ENCODE results near the gene TDRD12. TPM values are rescaled to one million over a fixed set of nuclear protein-coding genes. Genes with fewer than 3 reads are reported as not detected.
"Not testable (repeated sequence)": the region's sequence is repeated elsewhere in the genome, so short reads cannot be mapped to it uniquely, and the experiment has no call there.

TDRD12 gene
- total RNA-seq, 2 experiments from 2014 or later: 0.12 TPM; not detected in 1

DNA sequence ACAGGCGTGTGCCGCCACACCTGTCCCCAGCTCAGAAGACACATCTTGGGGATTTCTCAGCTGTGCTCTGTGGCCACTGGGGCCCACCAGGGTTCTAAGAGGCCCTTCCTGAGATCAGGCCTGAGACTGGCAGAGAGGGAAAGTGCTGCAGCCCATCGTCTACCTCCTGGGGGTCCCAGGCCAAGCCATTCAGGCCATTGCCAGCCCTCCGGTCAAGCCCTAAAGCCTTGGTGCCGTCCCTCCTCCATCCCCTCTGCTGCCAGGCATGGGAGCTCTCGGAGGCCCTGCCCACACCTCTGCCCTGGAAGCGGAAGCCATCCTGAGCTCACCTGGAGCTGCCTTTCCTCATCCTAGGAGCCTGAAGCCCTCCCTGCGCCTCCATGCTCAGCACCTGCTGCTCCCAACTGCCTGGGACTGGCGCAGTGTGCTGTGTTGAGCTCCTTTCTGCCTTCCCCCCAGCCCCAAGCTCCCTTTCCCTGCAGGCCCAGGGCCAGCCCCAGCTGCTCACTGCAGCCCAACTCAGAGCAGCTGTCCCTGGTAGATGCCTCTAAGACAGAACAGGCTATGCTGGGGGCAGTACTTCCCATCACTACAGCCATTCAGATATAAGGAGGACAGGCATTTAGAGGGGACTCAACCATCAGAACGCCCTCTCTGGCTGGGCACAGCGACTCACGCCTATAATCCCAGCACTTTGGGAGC is 147.1 kb downstream of the TDRD12 start:
- CTCF ChIA-PET: no interaction called here
- DNase-seq (no peak), ATAC-seq (no peak)
- Mint-ChIP-seq H3K36me3 (no peaks in the 10 kb centered on the region), H3K4me3 (no peak overlapping the region), H3K27me3 (no peaks in the 10 kb centered on the region), H3K27ac (no peak overlapping the region), H3K4me1 (no peaks in the 10 kb centered on the region), H3K9me3 (ENCODE audit: low read depth) (no peaks in the 10 kb centered on the region)

- H3K4me3 Mint-ChIP-seq; H3K9me3 Mint-ChIP-seq (ENCODE audit: low read depth); DNase-seq; H3K27me3 Mint-ChIP-seq; ATAC-seq; H3K36me3 Mint-ChIP-seq; H3K27ac Mint-ChIP-seq; H3K4me1 Mint-ChIP-seq: not testable (repeated sequence)
- CTCF ChIA-PET: interaction anchor here (0.7 kb wide), 1 partner anchor 331 kb away, joined by 3 read pairs; no protein-coding TSS in a partner anchor
Observed at GRCh38 chr19:32867436-32867835, 147.9 kb downstream of the TDRD12 start.

DNA sequence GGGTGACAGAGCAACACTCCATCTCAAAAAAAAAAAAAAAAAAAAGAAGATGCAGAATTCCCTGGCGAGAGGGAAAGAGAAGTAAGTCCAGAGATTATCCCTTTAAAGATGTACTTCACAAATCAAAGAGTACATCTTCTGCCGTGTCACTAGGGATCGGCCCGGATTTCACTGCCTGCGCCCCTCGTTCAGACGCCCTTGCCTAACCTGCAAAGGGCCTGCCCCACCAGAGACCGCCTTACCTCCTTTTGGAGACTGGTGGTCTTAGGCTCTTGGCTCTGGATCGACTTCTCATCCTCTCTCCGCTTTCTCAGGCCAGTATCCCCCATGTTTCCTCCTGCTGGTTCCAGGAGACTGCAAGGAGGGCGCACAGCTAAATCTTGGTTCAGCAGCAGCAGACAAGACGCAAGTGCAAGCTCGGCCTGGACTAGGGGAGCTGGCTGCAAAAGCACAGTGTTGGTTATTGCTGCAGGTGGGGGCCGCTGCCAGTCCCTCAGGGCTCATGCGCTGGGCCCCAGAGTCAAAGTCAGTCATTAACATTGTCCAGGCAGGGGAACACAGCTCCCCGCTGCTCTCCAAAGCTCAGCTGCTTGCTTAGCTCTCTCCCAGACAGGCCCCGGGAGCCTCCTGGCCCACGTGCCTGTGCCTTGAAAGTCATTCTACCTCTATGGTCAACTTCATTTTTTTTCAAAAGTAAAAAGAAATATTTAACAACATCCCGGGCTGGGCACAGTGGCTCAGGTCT is 148.8 kb downstream of the TDRD12 start:
- no peaks in the 10 kb centered on the region for H3K27me3 Mint-ChIP-seq
- H3K27ac Mint-ChIP-seq: no peak overlapping the region
- H3K4me1 Mint-ChIP-seq: peaks cover 3% of the 10 kb centered on the region
- DNase-seq (no peak), ATAC-seq (no peak)
- CTCF ChIA-PET: interaction anchor here (0.7 kb wide), 1 partner anchor 330 kb away, joined by 3 read pairs; no protein-coding TSS in a partner anchor
- no peaks in the 10 kb centered on the region for H3K36me3 Mint-ChIP-seq
- no peak overlapping the region for H3K4me3 Mint-ChIP-seq
- H3K9me3 Mint-ChIP-seq (ENCODE audit: low read depth): no peaks in the 10 kb centered on the region

DNA sequence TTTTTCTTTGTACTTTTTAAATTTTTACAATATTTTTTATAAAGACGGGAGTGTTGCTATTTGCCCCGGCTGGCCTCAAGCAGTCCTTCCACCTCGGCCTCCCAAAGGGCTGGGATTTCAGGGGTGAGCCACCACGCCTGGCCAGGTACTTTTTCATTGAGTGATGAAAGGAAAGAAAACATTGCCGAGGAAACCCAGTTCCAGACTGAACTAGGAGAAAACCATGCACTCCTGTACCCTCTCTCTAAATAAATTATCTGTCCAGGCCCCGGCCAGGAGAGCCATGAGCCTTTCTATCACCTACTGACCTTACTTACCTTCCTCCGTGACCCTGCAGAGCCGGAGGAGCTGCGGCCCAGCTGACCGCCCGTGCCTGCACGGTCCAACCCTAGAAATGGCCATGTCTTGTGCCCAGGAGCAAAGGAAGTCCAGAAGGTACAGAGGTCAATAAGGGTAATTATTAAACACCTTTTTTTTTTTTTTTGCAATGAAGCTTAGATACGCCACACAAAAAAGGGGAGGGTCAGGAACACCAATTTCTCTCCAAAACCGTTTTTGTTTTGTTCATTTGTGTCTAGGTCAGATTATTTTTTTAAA is 149.9 kb downstream of the TDRD12 start, which contains the start of gene SLC7A9:
TSS of gene SLC7A9 (minus strand) at position 399 of the 597 bp plus-strand sequence. CDS start 1,233 bp downstream, outside the sequence.
- Mint-ChIP-seq H3K4me3 (no peak within 1 kb of the TSS), H3K4me1 (peaks cover 11% of the 10 kb centered on the region)
- CTCF ChIA-PET: no interaction called here

DNA sequence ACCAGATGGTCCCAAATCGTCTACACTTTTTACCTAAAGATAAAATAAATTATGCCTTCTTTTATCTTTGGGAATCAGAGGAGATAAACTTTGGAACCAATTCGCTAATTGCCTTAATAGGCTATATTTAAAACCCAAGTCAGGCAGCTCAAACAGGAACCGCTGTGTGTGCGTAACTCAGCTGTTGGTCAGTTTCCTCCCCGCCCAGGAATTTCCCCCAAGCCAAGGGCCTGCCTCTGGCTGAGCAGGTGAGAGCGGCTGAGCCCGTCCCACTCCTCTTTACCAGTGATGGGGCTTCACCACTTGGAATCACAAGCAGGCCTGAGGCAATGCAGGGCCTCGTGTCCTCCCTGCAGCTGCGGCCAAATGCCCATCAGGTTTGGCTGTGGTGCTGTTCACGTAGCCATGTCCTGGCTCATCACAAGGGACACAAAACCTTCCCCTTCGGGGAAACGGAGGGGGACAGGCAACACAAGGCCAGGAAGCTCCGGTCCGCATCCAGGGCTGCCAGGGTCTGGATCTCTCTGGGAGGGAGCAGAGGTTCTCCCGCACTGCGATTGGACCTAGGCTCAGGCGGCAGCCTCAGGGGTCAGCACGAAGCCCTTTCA is 150.5 kb downstream of the TDRD12 start:
- no peaks in the 10 kb centered on the region for H3K9me3 Mint-ChIP-seq (ENCODE audit: low read depth)
- ATAC-seq (no peak), DNase-seq (no peak)
- CTCF ChIA-PET: no interaction called here
- H3K27me3 Mint-ChIP-seq: no peaks in the 10 kb centered on the region
- H3K4me3 Mint-ChIP-seq: no peak overlapping the region
- no peak overlapping the region for H3K27ac Mint-ChIP-seq
- peaks cover 11% of the 10 kb centered on the region for H3K4me1 Mint-ChIP-seq
- H3K36me3 Mint-ChIP-seq: no peaks in the 10 kb centered on the region

More for the DNA sequence above, 149.9 kb downstream of the TDRD12 start, which contains the start of gene SLC7A9:
- Mint-ChIP-seq H3K27ac (no peak within 1 kb of the TSS), H3K36me3 (no peaks in the 10 kb centered on the region), H3K27me3 (no peaks in the 10 kb centered on the region), H3K9me3 (ENCODE audit: low read depth) (no peaks in the 10 kb centered on the region)
- ATAC-seq (no peak), DNase-seq (no peak)

GRCh38 chr19:32870981-32871451 is 151.4 kb downstream of the TDRD12 start:
- Mint-ChIP-seq H3K36me3 (no peaks in the 10 kb centered on the region), H3K27me3 (no peaks in the 10 kb centered on the region), H3K27ac (no peak overlapping the region), H3K9me3 (ENCODE audit: low read depth) (no peaks in the 10 kb centered on the region), H3K4me3 (no peak overlapping the region), H3K4me1 (peaks cover 11% of the 10 kb centered on the region)
- CTCF ChIA-PET: no interaction called here
- ATAC-seq (no peak), DNase-seq (no peak)

DNA sequence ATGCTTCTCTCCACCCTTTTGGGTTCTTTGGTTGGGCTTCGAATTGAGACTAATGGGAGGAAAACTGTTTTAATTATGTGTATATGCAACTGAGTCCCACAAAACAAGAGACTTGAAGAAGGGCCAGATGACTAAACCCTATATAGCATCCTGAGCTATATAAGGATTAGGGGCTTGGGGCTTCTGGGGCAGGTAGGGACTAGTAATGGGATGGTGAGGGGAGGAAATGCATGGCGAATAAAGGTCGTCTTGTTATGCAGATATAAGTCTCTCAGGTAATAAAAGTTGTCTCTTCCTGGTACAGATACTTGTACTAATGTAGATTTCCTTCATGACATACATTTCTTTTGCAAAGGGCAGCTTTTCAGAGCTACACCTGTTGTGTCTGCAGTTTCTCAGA is 152.8 kb downstream of the TDRD12 start:
- H3K27ac Mint-ChIP-seq: no peak overlapping the region
- no peak overlapping the region for H3K4me3 Mint-ChIP-seq
- H3K9me3 Mint-ChIP-seq (ENCODE audit: low read depth): no peaks in the 10 kb centered on the region
- CTCF ChIA-PET: no interaction called here
- no peak for DNase-seq
- peaks cover 11% of the 10 kb centered on the region for H3K4me1 Mint-ChIP-seq
- ATAC-seq: no peak
- no peaks in the 10 kb centered on the region for H3K36me3 Mint-ChIP-seq
- H3K27me3 Mint-ChIP-seq: no peaks in the 10 kb centered on the region

DNA sequence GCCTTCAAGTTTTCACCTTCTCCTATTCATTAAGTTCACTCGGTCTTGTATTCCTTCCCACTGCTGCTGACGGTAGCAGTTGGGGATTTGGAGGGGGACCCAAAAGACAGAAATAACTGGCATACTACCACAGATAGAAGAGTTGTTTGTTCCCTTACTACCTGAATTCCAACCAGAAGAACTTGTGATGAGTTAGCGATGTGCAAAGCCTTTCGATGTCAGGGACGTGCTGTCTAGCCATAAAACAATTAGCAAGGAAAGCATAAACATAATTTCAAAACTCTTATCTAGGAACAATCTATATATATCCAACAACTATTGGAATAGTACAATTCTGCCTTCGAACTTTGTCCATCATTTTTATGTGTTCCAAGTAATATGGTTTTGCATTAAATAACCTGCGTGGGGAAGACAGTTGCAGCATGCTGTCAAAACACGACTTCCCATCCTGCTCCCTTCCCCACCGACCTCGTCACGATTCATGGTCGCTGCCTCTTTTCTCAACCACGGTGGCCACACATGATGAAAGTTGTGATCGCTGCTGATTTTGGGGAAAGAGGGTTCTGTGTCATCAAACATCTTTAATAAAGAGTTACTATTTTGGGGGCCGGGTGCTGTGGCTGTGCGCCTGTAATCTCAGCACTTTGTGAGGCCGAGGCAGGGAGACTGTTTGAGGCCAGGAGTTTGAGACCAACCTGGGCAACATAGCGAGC is 153.8 kb downstream of the TDRD12 start:
- Mint-ChIP-seq H3K27ac (no peak overlapping the region), H3K36me3 (no peaks in the 10 kb centered on the region), H3K9me3 (ENCODE audit: low read depth) (no peaks in the 10 kb centered on the region), H3K4me3 (no peak overlapping the region), H3K4me1 (peaks cover 11% of the 10 kb centered on the region), H3K27me3 (no peaks in the 10 kb centered on the region)
- no peak for DNase-seq
- CTCF ChIA-PET: no interaction called here
- ATAC-seq: no peak

DNA sequence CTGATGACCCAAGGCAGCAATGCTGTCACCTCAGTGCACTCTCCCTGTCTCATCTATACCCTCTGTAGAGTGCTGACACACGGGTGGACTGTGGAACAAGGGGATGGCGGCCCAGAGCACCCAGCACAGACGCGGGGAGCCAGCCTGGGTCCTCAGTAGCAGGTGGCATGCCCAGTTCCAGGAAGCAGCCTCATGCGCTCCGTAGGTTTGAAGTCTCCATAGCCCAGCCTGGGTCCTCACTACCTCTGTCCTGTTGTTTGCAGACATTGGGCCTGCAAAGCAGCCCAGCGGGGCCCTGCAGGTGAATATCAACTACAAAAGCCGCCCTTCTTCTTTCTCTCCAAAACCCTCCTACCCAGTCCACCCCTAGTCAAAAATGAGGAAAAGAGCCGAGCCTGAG is 155.0 kb downstream of the TDRD12 start:
- Mint-ChIP-seq H3K27me3 (no peaks in the 10 kb centered on the region), H3K4me3 (no peak overlapping the region), H3K4me1 (peaks cover 11% of the 10 kb centered on the region), H3K27ac (no peak overlapping the region), H3K36me3 (no peaks in the 10 kb centered on the region), H3K9me3 (ENCODE audit: low read depth) (no peaks in the 10 kb centered on the region)
- DNase-seq (no peak), ATAC-seq (no peak)
- CTCF ChIA-PET: no interaction called here

GRCh38 chr19:32875428-32875827 is 155.9 kb downstream of the TDRD12 start:
- ATAC-seq: no peak
- H3K4me1 Mint-ChIP-seq: peaks cover 11% of the 10 kb centered on the region
- no peaks in the 10 kb centered on the region for H3K9me3 Mint-ChIP-seq (ENCODE audit: low read depth)
- no peaks in the 10 kb centered on the region for H3K27me3 Mint-ChIP-seq
- H3K27ac Mint-ChIP-seq: no peak overlapping the region
- CTCF ChIA-PET: interaction anchor here (0.5 kb wide), 1 partner anchor 309 kb away, joined by 3 read pairs; no protein-coding TSS in a partner anchor
- H3K36me3 Mint-ChIP-seq: no peaks in the 10 kb centered on the region
- H3K4me3 Mint-ChIP-seq: no peak overlapping the region
- no peak for DNase-seq

- Mint-ChIP-seq H3K36me3 (no peaks in the 10 kb centered on the region), H3K4me3 (no peak overlapping the region), H3K27me3 (no peaks in the 10 kb centered on the region), H3K27ac (no peak overlapping the region), H3K4me1 (peaks cover 11% of the 10 kb centered on the region), H3K9me3 (ENCODE audit: low read depth) (no peaks in the 10 kb centered on the region)
- DNase-seq (no peak), ATAC-seq (no peak)
- CTCF ChIA-PET: no interaction called here
Observed at GRCh38 chr19:32876236-32876918, 156.8 kb downstream of the TDRD12 start.

DNA sequence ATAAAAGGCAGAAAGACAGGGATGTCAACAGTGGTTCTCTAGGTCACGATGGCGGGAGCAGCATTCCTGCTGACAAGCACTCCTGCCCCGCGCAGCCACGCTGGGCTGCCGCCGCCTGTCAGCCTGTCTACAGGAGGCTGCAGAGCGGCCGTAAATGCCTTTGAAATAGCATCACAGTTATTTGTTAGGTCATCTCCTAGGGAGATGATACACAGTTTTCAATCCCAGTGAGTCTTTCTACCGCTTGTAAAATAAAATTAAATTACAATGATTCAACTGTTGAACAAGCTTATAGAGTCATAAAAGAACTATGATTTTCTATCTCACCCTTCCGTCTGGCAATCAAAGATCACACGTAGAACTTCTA is 157.3 kb downstream of the TDRD12 start:
- H3K4me1 Mint-ChIP-seq: peaks cover 11% of the 10 kb centered on the region
- no peak overlapping the region for H3K27ac Mint-ChIP-seq
- no peaks in the 10 kb centered on the region for H3K36me3 Mint-ChIP-seq
- no peaks in the 10 kb centered on the region for H3K9me3 Mint-ChIP-seq (ENCODE audit: low read depth)
- H3K27me3 Mint-ChIP-seq: no peaks in the 10 kb centered on the region
- CTCF ChIA-PET: interaction anchor here (0.8 kb wide), 1 partner anchor 56 kb away, joined by 3 read pairs; no protein-coding TSS in a partner anchor
- no peak for ATAC-seq
- no peak overlapping the region for H3K4me3 Mint-ChIP-seq
- DNase-seq: no peak

Data from activated CD8-positive, alpha-beta memory T cell treated with anti-CD3 and anti-CD28 coated beads, Interleukin-2, amount 10 ng/mL, durations not matched to agents 7 days and 5 days (primary cell).